ENCODE measurements around the gene TBC1D9.

The TBC1D9 gene

GRCh38 chr4:140684314-140684713 is 71.9 kb downstream of the TBC1D9 start:
- no peak overlapping the region for H3K4me3 ChIP-seq (ENCODE audit: low read length)

GRCh38 chr4:140681201-140681600 is 75.0 kb downstream of the TBC1D9 start:
- no peaks in the 10 kb centered on the region for H3K36me3 ChIP-seq (ENCODE audit: control insufficient read depth, low read depth, low read length)
- no peak overlapping the region for H3K27ac ChIP-seq (ENCODE audit: low read length)
- no peak overlapping the region for H3K9ac ChIP-seq (ENCODE audit: low read length)
- no peaks in the 10 kb centered on the region for H3K9me3 ChIP-seq (ENCODE audit: control insufficient read depth, low read depth, low read length)
- no peak overlapping the region for H3K4me3 ChIP-seq (ENCODE audit: low read length)
- no peaks in the 10 kb centered on the region for H3K4me1 ChIP-seq (ENCODE audit: control insufficient read depth, low read depth, low read length)
- H3K27me3 ChIP-seq (ENCODE audit: control insufficient read depth, insufficient read depth, low read length): no peaks in the 10 kb centered on the region

More at GRCh38 chr4:140684314-140684713, 71.9 kb downstream of the TBC1D9 start:
- Histone ChIP-seq H3K9me3 (ENCODE audit: control insufficient read depth, low read depth, low read length) (no peaks in the 10 kb centered on the region), H3K36me3 (ENCODE audit: control insufficient read depth, low read depth, low read length) (no peaks in the 10 kb centered on the region), H3K27me3 (ENCODE audit: control insufficient read depth, insufficient read depth, low read length) (no peaks in the 10 kb centered on the region), H3K4me1 (ENCODE audit: control insufficient read depth, low read depth, low read length) (no peaks in the 10 kb centered on the region), H3K27ac (ENCODE audit: low read length) (no peak overlapping the region), H3K9ac (ENCODE audit: low read length) (no peak overlapping the region)

GRCh38 chr4:140680686-140681085 is 75.5 kb downstream of the TBC1D9 start:
- Histone ChIP-seq H3K27me3 (ENCODE audit: control insufficient read depth, insufficient read depth, low read length) (no peaks in the 10 kb centered on the region), H3K9ac (ENCODE audit: low read length) (no peak overlapping the region), H3K9me3 (ENCODE audit: control insufficient read depth, low read depth, low read length) (no peaks in the 10 kb centered on the region), H3K36me3 (ENCODE audit: control insufficient read depth, low read depth, low read length) (no peaks in the 10 kb centered on the region), H3K4me1 (ENCODE audit: control insufficient read depth, low read depth, low read length) (no peaks in the 10 kb centered on the region), H3K27ac (ENCODE audit: low read length) (no peak overlapping the region), H3K4me3 (ENCODE audit: low read length) (no peak overlapping the region)

GRCh38 chr4:140679576-140679975 is 76.6 kb downstream of the TBC1D9 start:
- Histone ChIP-seq H3K4me3 (ENCODE audit: low read length) (no peak overlapping the region), H3K9me3 (ENCODE audit: control insufficient read depth, low read depth, low read length) (no peaks in the 10 kb centered on the region), H3K27me3 (ENCODE audit: control insufficient read depth, insufficient read depth, low read length) (no peaks in the 10 kb centered on the region), H3K4me1 (ENCODE audit: control insufficient read depth, low read depth, low read length) (no peaks in the 10 kb centered on the region), H3K36me3 (ENCODE audit: control insufficient read depth, low read depth, low read length) (no peaks in the 10 kb centered on the region), H3K9ac (ENCODE audit: low read length) (no peak overlapping the region), H3K27ac (ENCODE audit: low read length) (no peak overlapping the region)

GRCh38 chr4:140675599-140676231 is 80.5 kb downstream of the TBC1D9 start:
- Histone ChIP-seq H3K4me3 (ENCODE audit: low read length) (no peak overlapping the region), H3K27ac (ENCODE audit: low read length) (no peak overlapping the region), H3K36me3 (ENCODE audit: control insufficient read depth, low read depth, low read length) (no peaks in the 10 kb centered on the region), H3K9me3 (ENCODE audit: control insufficient read depth, low read depth, low read length) (no peaks in the 10 kb centered on the region), H3K27me3 (ENCODE audit: control insufficient read depth, insufficient read depth, low read length) (no peaks in the 10 kb centered on the region), H3K4me1 (ENCODE audit: control insufficient read depth, low read depth, low read length) (no peaks in the 10 kb centered on the region), H3K9ac (ENCODE audit: low read length) (no peak overlapping the region)

GRCh38 chr4:140673729-140674128 is 82.5 kb downstream of the TBC1D9 start:
- Histone ChIP-seq H3K9me3 (ENCODE audit: control insufficient read depth, low read depth, low read length) (no peaks in the 10 kb centered on the region), H3K4me3 (ENCODE audit: low read length) (no peak overlapping the region), H3K36me3 (ENCODE audit: control insufficient read depth, low read depth, low read length) (no peaks in the 10 kb centered on the region), H3K9ac (ENCODE audit: low read length) (no peak overlapping the region), H3K27me3 (ENCODE audit: control insufficient read depth, insufficient read depth, low read length) (no peaks in the 10 kb centered on the region), H3K4me1 (ENCODE audit: control insufficient read depth, low read depth, low read length) (no peaks in the 10 kb centered on the region), H3K27ac (ENCODE audit: low read length) (no peak overlapping the region)

- Histone ChIP-seq H3K4me3 (ENCODE audit: low read length) (no peak overlapping the region), H3K9ac (ENCODE audit: low read length) (no peak overlapping the region), H3K27me3 (ENCODE audit: control insufficient read depth, insufficient read depth, low read length) (no peaks in the 10 kb centered on the region), H3K9me3 (ENCODE audit: control insufficient read depth, low read depth, low read length) (no peaks in the 10 kb centered on the region), H3K4me1 (ENCODE audit: control insufficient read depth, low read depth, low read length) (no peaks in the 10 kb centered on the region), H3K36me3 (ENCODE audit: control insufficient read depth, low read depth, low read length) (no peaks in the 10 kb centered on the region), H3K27ac (ENCODE audit: low read length) (no peak overlapping the region)
These were observed 83.8 kb downstream of the TBC1D9 start for GRCh38 chr4:140672416-140672815.

GRCh38 chr4:140668111-140668510 is 88.1 kb downstream of the TBC1D9 start:
- Histone ChIP-seq H3K9me3 (ENCODE audit: control insufficient read depth, low read depth, low read length) (no peaks in the 10 kb centered on the region), H3K4me3 (ENCODE audit: low read length) (no peak overlapping the region), H3K36me3 (ENCODE audit: control insufficient read depth, low read depth, low read length) (no peaks in the 10 kb centered on the region), H3K9ac (ENCODE audit: low read length) (no peak overlapping the region), H3K27me3 (ENCODE audit: control insufficient read depth, insufficient read depth, low read length) (no peaks in the 10 kb centered on the region), H3K27ac (ENCODE audit: low read length) (no peak overlapping the region), H3K4me1 (ENCODE audit: control insufficient read depth, low read depth, low read length) (no peaks in the 10 kb centered on the region)

- H3K27ac ChIP-seq (ENCODE audit: low read length): no peak overlapping the region
- no peaks in the 10 kb centered on the region for H3K4me1 ChIP-seq (ENCODE audit: control insufficient read depth, low read depth, low read length)
- H3K9ac ChIP-seq (ENCODE audit: low read length): no peak overlapping the region
- H3K27me3 ChIP-seq (ENCODE audit: control insufficient read depth, insufficient read depth, low read length): no peaks in the 10 kb centered on the region
- H3K4me3 ChIP-seq (ENCODE audit: low read length): no peak overlapping the region
- no peaks in the 10 kb centered on the region for H3K9me3 ChIP-seq (ENCODE audit: control insufficient read depth, low read depth, low read length)
- H3K36me3 ChIP-seq (ENCODE audit: control insufficient read depth, low read depth, low read length): no peaks in the 10 kb centered on the region
These were observed 89.1 kb downstream of the TBC1D9 start for GRCh38 chr4:140666889-140667614.

- Histone ChIP-seq H3K4me1 (ENCODE audit: control insufficient read depth, low read depth, low read length) (no peaks in the 10 kb centered on the region), H3K27me3 (ENCODE audit: control insufficient read depth, insufficient read depth, low read length) (no peaks in the 10 kb centered on the region), H3K27ac (ENCODE audit: low read length) (no peak overlapping the region), H3K9ac (ENCODE audit: low read length) (no peak overlapping the region), H3K9me3 (ENCODE audit: control insufficient read depth, low read depth, low read length) (no peaks in the 10 kb centered on the region), H3K36me3 (ENCODE audit: control insufficient read depth, low read depth, low read length) (no peaks in the 10 kb centered on the region), H3K4me3 (ENCODE audit: low read length) (no peak overlapping the region)
These were observed 93.9 kb downstream of the TBC1D9 start for GRCh38 chr4:140662082-140662869.

GRCh38 chr4:140661550-140661949 is 94.6 kb downstream of the TBC1D9 start:
- H3K4me1 ChIP-seq (ENCODE audit: control insufficient read depth, low read depth, low read length): no peaks in the 10 kb centered on the region
- no peaks in the 10 kb centered on the region for H3K9me3 ChIP-seq (ENCODE audit: control insufficient read depth, low read depth, low read length)
- H3K36me3 ChIP-seq (ENCODE audit: control insufficient read depth, low read depth, low read length): no peaks in the 10 kb centered on the region
- H3K9ac ChIP-seq (ENCODE audit: low read length): no peak overlapping the region
- no peaks in the 10 kb centered on the region for H3K27me3 ChIP-seq (ENCODE audit: control insufficient read depth, insufficient read depth, low read length)
- H3K4me3 ChIP-seq (ENCODE audit: low read length): no peak overlapping the region
- H3K27ac ChIP-seq (ENCODE audit: low read length): no peak overlapping the region
